Gastroesophageal sphincter (tissue), 3 donors: ENCODE measurements around the gene SCAP.
"Not testable (repeated sequence)": the region's sequence is repeated elsewhere in the genome, so short reads cannot be mapped to it uniquely, and the experiment has no call there.

ENCODE experiments used
- CTCF ChIP-seq, 4 experiments: fragments of 200-600 bp in 2 of 4; fragments of 450-650 bp in 2 of 4; sonication (generic) in 1 of 4; IDR thresholded peaks; one replicate each; pipeline ENCODE4 v1.5.1; 2017 to 2019; ENCODE audit warnings: antibody characterized with exemption in 4 of 4, mild to moderate bottlenecking in 2 of 4, moderate library complexity in 2 of 4
- EP300 ChIP-seq: sonication (generic); formaldehyde crosslinking; IDR thresholded peaks from one replicate; pipeline ENCODE4 v1.6.1; 2017; ENCODE audit warnings: antibody characterized with exemption, mild to moderate bottlenecking
- POLR2AphosphoS5 ChIP-seq: sonication (generic); formaldehyde crosslinking; IDR thresholded peaks from one replicate; pipeline ENCODE4 v1.6.1; 2017; ENCODE audit warnings: antibody characterized with exemption

DNA sequence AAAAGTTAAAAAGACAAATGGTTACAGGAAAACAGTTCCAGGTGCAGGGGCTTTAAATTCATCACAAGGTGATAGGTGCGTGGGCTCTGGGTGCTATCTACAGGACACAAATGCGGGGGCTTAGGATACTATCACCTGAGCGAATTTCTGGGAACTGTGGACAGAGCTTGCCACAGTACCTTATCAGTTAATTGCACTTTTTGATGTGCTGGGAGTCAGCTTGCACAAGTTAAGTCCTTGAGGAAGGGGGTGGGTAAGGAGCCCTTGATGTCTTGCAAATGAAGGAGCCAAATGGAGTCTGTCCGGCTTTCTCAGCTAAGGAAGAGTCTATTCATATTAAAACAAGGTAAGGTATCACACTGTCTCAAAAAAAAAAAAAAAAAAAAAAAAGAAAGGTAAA, 6.0 kb upstream of the SCAP start:
- TF ChIP-seq CTCF (IDR thresholded peaks at IDR 0.05); POLR2AphosphoS5; EP300: not testable (repeated sequence)
